Measurements from ENCODE around the gene CXorf65.
A peak's percentile ranks its signal among the peaks of the same experiment; 100 is the strongest.

CXorf65 gene

GRCh38 chrX:71151366-71151765 is 44.8 kb upstream of the CXorf65 start:
- TF ChIP-seq GABPA (IDR thresholded peaks at IDR 0.05; ENCODE audit: low read depth), result no peak
- TF ChIP-seq, protein P1, sequence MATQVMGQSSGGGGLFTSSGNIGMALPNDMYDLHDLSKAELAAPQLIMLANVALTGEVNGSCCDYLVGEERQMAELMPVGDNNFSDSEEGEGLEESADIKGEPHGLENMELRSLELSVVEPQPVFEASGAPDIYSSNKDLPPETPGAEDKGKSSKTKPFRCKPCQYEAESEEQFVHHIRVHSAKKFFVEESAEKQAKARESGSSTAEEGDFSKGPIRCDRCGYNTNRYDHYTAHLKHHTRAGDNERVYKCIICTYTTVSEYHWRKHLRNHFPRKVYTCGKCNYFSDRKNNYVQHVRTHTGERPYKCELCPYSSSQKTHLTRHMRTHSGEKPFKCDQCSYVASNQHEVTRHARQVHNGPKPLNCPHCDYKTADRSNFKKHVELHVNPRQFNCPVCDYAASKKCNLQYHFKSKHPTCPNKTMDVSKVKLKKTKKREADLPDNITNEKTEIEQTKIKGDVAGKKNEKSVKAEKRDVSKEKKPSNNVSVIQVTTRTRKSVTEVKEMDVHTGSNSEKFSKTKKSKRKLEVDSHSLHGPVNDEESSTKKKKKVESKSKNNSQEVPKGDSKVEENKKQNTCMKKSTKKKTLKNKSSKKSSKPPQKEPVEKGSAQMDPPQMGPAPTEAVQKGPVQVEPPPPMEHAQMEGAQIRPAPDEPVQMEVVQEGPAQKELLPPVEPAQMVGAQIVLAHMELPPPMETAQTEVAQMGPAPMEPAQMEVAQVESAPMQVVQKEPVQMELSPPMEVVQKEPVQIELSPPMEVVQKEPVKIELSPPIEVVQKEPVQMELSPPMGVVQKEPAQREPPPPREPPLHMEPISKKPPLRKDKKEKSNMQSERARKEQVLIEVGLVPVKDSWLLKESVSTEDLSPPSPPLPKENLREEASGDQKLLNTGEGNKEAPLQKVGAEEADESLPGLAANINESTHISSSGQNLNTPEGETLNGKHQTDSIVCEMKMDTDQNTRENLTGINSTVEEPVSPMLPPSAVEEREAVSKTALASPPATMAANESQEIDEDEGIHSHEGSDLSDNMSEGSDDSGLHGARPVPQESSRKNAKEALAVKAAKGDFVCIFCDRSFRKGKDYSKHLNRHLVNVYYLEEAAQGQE (IDR thresholded peaks at IDR 0.05; ENCODE audit: insufficient replicate concordance, low read depth), result no peak
- no peak for TF ChIP-seq SPI1 (IDR thresholded peaks at IDR 0.05; ENCODE audit: borderline replicate concordance, low read depth)
- TF ChIP-seq POLR2AphosphoS5 (IDR thresholded peaks at IDR 0.05; ENCODE audit: low read depth), result no peak
- TF ChIP-seq CTCF (IDR thresholded peaks at IDR 0.05; ENCODE audit: insufficient read depth, low read length), result no peak
- Histone ChIP-seq H3K4me3 (replicated peaks; ENCODE audit: insufficient read depth, low read length) (no peak overlapping the region), H3K27me3 (ENCODE audit: insufficient read depth, poor library complexity, severe bottlenecking) (no peaks in the 10 kb centered on the region)

GRCh38 chrX:71148278-71148663 is 41.7 kb upstream of the CXorf65 start:
- no peak for DNase-seq (ENCODE audit: low read depth in 1 of 2, low spot score in 1 of 2)
- Histone ChIP-seq H3K27me3 (ENCODE audit: insufficient read depth, poor library complexity, severe bottlenecking) (no peaks in the 10 kb centered on the region), H3K4me3 (replicated peaks; ENCODE audit: insufficient read depth, low read length) (no peak overlapping the region), H3K27ac (replicated peaks) (no peak overlapping the region)
- TF ChIP-seq GABPA (IDR thresholded peaks at IDR 0.05; ENCODE audit: low read depth) (no peak), SPI1 (IDR thresholded peaks at IDR 0.05; ENCODE audit: borderline replicate concordance, low read depth) (no peak), CTCF (IDR thresholded peaks at IDR 0.05; ENCODE audit: insufficient read depth, low read length) (no peak), POLR2AphosphoS5 (IDR thresholded peaks at IDR 0.05; ENCODE audit: low read depth) (no peak)
- TF ChIP-seq, protein P1 (IDR thresholded peaks at IDR 0.05; ENCODE audit: insufficient replicate concordance, low read depth), result no peak

More at GRCh38 chrX:71151366-71151765, 44.8 kb upstream of the CXorf65 start:
- DNase-seq (ENCODE audit: low read depth in 1 of 2, low spot score in 1 of 2), result no peak
- H3K27ac ChIP-seq (replicated peaks), result no peak overlapping the region

DNA sequence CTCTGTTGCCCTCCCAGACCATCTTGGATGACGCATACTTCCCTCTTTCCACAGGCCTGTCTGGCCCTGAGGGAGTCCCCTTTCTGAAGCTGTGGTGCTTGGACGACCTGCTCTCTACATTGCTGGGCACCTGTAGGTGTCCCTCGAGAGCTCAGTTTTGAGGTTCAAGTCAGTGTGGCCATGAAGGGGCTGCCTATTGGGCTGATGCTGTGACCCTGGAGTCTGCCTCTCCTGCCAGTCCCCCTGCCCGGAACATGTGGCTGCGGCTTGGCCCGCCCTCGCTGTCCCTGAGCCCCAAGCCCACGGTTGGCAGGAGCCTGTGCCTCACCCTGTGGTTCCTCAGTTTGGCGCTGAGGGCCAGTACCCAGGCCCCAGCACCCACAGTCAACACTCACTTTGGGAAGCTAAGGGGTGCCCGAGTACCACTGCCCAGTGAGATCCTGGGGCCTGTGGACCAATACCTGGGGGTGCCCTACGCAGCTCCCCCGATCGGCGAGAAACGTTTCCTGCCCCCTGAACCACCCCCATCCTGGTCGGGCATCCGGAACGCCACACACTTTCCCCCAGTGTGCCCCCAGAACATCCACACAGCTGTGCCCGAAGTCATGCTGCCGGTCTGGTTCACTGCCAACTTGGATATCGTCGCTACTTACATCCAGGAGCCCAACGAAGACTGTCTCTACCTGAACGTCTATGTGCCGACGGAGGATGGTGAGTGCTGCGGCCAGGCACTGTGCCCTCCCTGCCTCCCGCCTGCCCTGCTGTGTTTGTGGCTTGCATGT is 41.1 kb upstream of the CXorf65 start:
- no peak for TF ChIP-seq CTCF (IDR thresholded peaks at IDR 0.05; ENCODE audit: insufficient read depth, low read length)
- no peak for TF ChIP-seq POLR2AphosphoS5 (IDR thresholded peaks at IDR 0.05; ENCODE audit: low read depth)
- TF ChIP-seq, protein P1 (IDR thresholded peaks at IDR 0.05; ENCODE audit: insufficient replicate concordance, low read depth), result no peak
- TF ChIP-seq GABPA (IDR thresholded peaks at IDR 0.05; ENCODE audit: low read depth), result no peak
- TF ChIP-seq SPI1 (IDR thresholded peaks at IDR 0.05; ENCODE audit: borderline replicate concordance, low read depth), result no peak
- H3K4me3 ChIP-seq (replicated peaks; ENCODE audit: insufficient read depth, low read length), result no peak overlapping the region
- H3K27ac ChIP-seq (replicated peaks), result no peak overlapping the region; the same call in 1 of the 2 replicates
- peak in 1 of 2 experiments; percentile 48 for DNase-seq (ENCODE audit: low read depth in 1 of 2, low spot score in 1 of 2)
- H3K27me3 ChIP-seq (ENCODE audit: insufficient read depth, poor library complexity, severe bottlenecking), result no peaks in the 10 kb centered on the region

Data from HL-60 (cell line).